SK-N-MC (cell line): ENCODE results near the gene IFT122.

ENCODE experiments used
- DNase-seq: peaks from one replicate; pipeline ENCODE4 v3.0.0-alpha.2; 2011; ENCODE audit warnings: low read depth, low spot score
- H3K27ac ChIP-seq: fragments of 200-600 bp; sonication (generic); 2 replicates; pipeline ENCODE4 v1.5.1; 2016; ENCODE audit warnings: mixed run types
- H3K36me3 ChIP-seq: fragments of 200-600 bp; sonication (generic); 2 replicates; pipeline ENCODE4 v1.6.1; 2017; ENCODE audit warnings: antibody characterized with exemption, low read length, mixed read lengths; ENCODE audit not compliant: insufficient read depth
- H3K4me3 ChIP-seq: fragments of 200-600 bp; sonication (generic); 2 replicates; pipeline ENCODE4 v1.5.1; 2016
- H3K9ac ChIP-seq: fragments of 200-600 bp; sonication (generic); 2 replicates; pipeline ENCODE4 v1.8.0; 2017; ENCODE audit warnings: mixed run types, mixed read lengths; ENCODE audit not compliant: insufficient read length
- H3K9me3 ChIP-seq: fragments of 200-600 bp; sonication (generic); 2 replicates; pipeline ENCODE4 v1.6.1; 2017; ENCODE audit warnings: low read depth, mild to moderate bottlenecking, antibody characterized with exemption, low read length, moderate library complexity, mixed read lengths
- EZH2 ChIP-seq: fragments of 200-600 bp; sonication (generic); IDR thresholded peaks from one replicate; pipeline ENCODE4 v1.6.1; 2017; ENCODE audit warnings: antibody characterized with exemption
- FOXP2 ChIP-seq: optimal IDR thresholded peaks from 2 replicates; pipeline ENCODE3; 2011; ENCODE audit warnings: mild to moderate bottlenecking, moderate library complexity; ENCODE audit not compliant: insufficient read depth; ENCODE audit errors: extremely low read length, control extremely low read depth
- POLR2AphosphoS5 ChIP-seq: IDR thresholded peaks from 2 replicates; pipeline ENCODE4 v1.6.1; 2012; ENCODE audit warnings: mild to moderate bottlenecking, low read depth, low read length, borderline replicate concordance

Gene IFT122

DNA sequence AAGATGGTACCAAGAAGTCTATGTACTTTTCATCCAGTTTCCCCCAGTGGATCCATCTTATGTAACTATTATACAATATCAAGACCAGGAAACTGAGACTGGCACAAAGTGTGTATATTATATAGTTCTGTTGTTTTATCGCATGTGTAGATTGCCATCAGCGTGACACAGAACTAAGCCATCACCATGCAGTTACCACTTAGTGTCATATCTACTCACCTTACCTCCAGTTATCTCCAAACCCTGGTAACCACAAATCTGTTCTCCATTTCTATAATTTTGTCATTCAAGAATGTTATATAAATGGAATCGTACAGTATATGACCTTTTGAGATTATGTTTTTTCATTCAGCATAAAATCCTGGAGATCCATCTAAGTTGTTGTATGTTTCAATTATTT lies 23.1 kb downstream of the IFT122 start:
- Histone ChIP-seq H3K4me3 (no peak overlapping the region), H3K36me3 (peaks cover 18% of the 10 kb centered on the region), H3K9ac (no peak overlapping the region), H3K9me3 (no peaks in the 10 kb centered on the region), H3K27ac (no peak overlapping the region)
- DNase-seq = no peak
- no peak for TF ChIP-seq EZH2
- TF ChIP-seq FOXP2 = no peak

DNA sequence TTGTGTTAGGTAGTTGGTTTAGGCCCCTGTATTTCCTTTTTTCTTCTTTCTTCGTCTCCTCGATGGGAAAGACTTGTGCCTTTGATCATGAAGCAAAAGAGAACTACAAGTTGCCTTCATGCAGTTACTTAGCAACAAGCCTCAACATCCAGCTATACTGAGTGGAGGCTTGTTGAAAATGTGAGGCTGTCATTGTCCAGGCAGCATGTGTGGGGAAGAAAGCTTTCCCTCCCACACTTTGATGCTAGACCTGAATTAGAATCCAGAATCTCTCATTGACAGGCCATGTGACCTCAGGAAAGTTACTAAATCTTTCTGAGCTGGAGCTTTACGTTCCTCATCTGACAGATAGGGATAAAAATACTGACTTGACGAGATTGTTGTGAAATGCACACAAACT lies 23.7 kb downstream of the IFT122 start:
- Histone ChIP-seq H3K9me3 (no peaks in the 10 kb centered on the region), H3K27ac (no peak overlapping the region), H3K4me3 (no peak overlapping the region), H3K36me3 (peaks cover 18% of the 10 kb centered on the region), H3K9ac (no peak overlapping the region)
- TF ChIP-seq EZH2 (no peak), POLR2AphosphoS5 (no peak)
- no peak for DNase-seq

DNA sequence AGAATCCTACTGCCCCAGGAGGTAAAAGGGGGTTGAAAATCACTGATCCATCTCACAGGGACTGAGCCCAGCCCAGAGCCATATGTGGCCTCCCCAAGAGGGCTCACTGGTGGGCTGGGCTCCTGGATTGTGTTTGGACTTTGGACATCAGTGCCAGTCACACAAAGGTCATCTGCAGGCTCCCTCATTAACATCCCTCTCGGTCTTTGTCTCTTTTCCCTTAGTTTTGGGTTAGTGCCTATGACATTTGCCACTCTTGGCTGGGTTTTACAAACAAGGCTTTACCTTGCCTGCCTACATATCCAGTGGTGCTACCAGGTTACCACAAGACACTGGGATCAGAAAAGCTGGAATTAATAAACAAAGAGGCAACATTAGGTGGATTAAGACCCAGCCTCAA lies 27.9 kb downstream of the IFT122 start:
- Histone ChIP-seq H3K9ac (no peak overlapping the region), H3K27ac (no peak overlapping the region), H3K9me3 (no peaks in the 10 kb centered on the region), H3K4me3 (no peak overlapping the region), H3K36me3 (peaks cover 15% of the 10 kb centered on the region)
- TF ChIP-seq POLR2AphosphoS5 (no peak), FOXP2 (no peak), EZH2 (no peak)
- DNase-seq = no peak

DNA sequence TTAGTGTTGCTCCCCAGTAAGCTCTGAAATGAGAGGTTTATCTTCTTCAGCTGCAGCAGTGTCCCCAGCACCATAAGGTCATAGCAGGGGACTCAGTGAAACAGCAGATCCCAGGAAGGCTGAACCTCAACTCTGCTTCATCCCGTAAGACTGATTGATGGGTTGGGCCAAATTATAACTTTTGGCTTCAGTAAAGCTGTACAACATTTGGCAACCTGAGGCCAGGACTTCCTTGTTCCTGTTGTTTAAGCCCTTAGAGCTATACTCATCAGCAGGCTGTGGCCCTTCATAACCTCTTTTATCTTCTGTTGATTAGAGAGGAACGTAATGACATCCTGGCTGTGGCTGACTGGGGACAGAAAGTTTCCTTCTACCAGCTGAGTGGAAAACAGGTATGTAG lies 29.0 kb downstream of the IFT122 start:
- no peak for DNase-seq
- Histone ChIP-seq H3K4me3 (no peak overlapping the region), H3K36me3 (peaks cover 9% of the 10 kb centered on the region; the same call in 1 of the 2 replicates), H3K9ac (no peak overlapping the region), H3K27ac (no peak overlapping the region), H3K9me3 (no peaks in the 10 kb centered on the region)
- no peak for TF ChIP-seq POLR2AphosphoS5
- TF ChIP-seq FOXP2 = no peak
- TF ChIP-seq EZH2 = no peak

DNA sequence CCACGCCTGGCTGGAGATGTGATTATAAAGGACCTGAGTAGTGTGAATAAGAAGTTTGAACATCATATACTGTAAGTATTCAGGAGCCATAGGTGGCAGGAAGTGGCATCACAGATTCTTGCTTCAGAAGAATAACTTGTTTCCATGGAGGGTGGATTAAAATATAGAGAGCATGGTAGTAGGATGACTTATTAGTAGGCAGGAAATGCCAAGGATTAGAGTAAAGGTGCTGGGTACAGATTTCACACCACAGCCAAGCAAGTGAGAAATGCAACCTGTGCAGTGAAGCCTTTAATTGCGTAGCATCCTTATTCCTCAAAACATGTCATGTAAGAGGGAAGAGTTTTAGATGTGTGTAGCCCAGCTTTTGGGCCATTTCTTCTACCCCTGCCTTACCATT lies 30.8 kb downstream of the IFT122 start:
- TF ChIP-seq EZH2 = no peak
- TF ChIP-seq FOXP2 = no peak
- no peak for TF ChIP-seq POLR2AphosphoS5
- no peak overlapping the region for H3K4me3 ChIP-seq
- DNase-seq = no peak
- H3K27ac ChIP-seq = no peak overlapping the region
- no peak overlapping the region for H3K9ac ChIP-seq
- H3K36me3 ChIP-seq = peaks cover 9% of the 10 kb centered on the region; the same call in 1 of the 2 replicates
- H3K9me3 ChIP-seq = no peaks in the 10 kb centered on the region

DNA sequence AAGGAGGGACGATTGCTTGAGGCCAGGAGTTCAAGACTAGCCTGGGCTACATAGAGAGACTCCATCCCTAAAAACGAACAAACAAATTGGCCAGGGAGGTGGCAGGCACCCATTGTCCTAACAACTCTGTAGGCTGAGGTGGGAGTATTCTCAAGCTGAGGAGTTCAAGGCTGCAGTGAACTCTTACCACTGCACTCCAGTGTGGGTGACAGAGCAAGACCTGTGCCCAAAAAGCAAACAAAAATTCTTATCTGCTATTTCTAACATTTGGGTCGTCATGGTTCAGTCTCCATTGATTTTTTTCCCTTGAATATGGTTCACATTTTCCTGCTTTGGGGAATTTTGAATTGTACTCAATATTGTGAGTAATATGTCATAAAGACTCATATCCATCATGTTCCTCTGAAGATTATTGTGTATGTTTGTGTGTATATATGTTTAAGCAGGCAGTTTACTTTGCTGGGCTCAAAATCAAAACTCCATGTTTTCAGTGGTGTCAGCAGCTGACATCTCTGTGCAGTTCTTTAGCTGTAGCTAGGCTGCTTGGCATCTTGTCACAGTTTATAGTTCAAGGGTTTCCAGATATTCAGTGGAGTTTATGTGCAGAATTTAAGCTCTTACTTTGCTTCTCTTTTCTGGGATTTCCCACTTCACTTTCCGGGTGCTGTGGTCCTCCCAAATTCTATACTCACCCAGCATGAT lies 33.2 kb downstream of the IFT122 start:
- H3K9ac ChIP-seq = no peak overlapping the region
- H3K36me3 ChIP-seq = peaks cover 27% of the 10 kb centered on the region

DNA sequence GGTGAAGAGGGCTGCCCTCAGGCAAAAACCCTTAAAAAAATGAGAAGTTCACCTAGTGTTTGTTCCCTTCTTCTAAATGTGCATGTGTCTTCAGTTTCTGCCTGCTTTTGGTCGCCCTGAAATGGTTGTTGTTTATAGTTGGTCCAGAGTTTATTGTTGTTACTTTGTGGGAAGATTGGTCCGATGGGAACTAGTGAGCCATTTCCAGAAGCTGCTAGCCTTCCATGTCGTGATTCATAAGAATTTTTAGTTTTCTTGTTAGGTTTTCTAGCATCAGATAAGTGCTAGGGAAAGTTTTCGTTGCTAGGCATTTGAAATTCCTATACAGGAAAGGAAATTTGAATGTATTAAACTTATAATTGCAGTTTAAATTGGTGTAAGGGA lies 33.7 kb downstream of the IFT122 start:
- Histone ChIP-seq H3K9me3 (no peaks in the 10 kb centered on the region), H3K4me3 (no peak overlapping the region), H3K9ac (no peak overlapping the region), H3K36me3 (peaks cover 27% of the 10 kb centered on the region), H3K27ac (no peak overlapping the region)
- no peak for DNase-seq
- TF ChIP-seq FOXP2 = no peak
- no peak for TF ChIP-seq EZH2
- no peak for TF ChIP-seq POLR2AphosphoS5

More for the DNA sequence above, 33.2 kb downstream of the IFT122 start:
- H3K4me3 ChIP-seq = no peak overlapping the region
- H3K27ac ChIP-seq = no peak overlapping the region
- TF ChIP-seq FOXP2 (no peak), POLR2AphosphoS5 (no peak), EZH2 (no peak)
- no peak for DNase-seq
- no peaks in the 10 kb centered on the region for H3K9me3 ChIP-seq

DNA sequence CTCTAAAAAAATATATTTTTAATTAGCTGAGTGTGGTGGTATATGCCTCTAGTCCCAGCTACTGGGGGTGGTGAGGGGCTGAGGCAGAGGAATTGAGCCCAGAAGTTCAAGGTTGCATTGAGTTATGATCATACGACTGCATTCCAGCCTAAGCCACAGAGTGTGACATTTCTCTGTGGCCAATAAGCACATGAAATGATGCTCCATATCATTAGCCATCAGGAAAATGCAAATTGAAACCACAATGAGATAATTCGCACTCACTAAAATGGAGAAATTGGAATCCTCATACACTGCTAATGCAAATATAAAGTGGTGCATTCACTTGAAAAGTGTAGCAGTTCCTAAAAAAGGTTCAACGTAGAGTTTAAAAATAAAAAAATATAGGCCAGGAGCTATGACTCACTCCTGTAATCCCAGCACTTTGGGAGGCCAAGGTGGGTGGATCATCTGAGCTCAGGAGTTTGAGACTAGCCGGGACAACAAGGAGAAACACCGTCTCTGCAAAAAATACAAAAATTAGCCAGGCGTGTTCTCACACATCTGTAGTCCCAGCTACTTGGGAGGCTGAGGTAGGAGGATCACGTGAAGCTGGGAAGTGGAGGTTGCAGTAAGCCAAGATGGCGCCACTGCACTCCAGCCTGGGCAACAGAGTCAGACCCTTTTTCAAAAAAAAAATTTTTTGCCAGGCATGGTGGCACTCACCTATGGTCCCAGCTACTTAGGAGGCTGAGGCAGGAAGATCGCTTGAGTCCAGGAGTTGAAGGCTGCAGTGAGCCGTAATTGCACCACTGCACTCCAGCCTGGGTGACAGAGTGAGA lies 35.2 kb downstream of the IFT122 start:
- no peak for DNase-seq
- Histone ChIP-seq H3K9ac (no peak overlapping the region), H3K9me3 (no peaks in the 10 kb centered on the region), H3K27ac (no peak overlapping the region), H3K4me3 (no peak overlapping the region), H3K36me3 (peaks cover 30% of the 10 kb centered on the region)
- no peak for TF ChIP-seq EZH2
- TF ChIP-seq POLR2AphosphoS5 = no peak
- no peak for TF ChIP-seq FOXP2
